Cardiac fibroblast (primary cell): Measurements from ENCODE around the gene CRAMP1.

Experiments
- DNase-seq, 2 donors: peaks; one replicate each; pipeline versions ENCODE4 v3.0.0 to v3.0.0-alpha.2; 2010; ENCODE audit warnings: low read depth in 2 of 2
- H3K4me3 ChIP-seq, 2 donors: replicated peaks in 1 of 2; 1 replicate in 1 of 2; 2 replicates in 1 of 2; pipeline ENCODE4 v1.5.1; 2011; ENCODE audit warnings: low read depth in 2 of 2, low read length in 2 of 2, mild to moderate bottlenecking in 2 of 2, moderate library complexity in 1 of 2
- TF ChIP-seq, protein P1 (sequence below): IDR thresholded peaks from one replicate; pipeline ENCODE4 v1.5.1; 2011; ENCODE audit warnings: low read depth, mild to moderate bottlenecking, low read length, inconsistent platforms

The CRAMP1 gene

GRCh38 chr16:1707193-1707790 is 95.1 kb downstream of the CRAMP1 start:
- TF ChIP-seq, protein P1, sequence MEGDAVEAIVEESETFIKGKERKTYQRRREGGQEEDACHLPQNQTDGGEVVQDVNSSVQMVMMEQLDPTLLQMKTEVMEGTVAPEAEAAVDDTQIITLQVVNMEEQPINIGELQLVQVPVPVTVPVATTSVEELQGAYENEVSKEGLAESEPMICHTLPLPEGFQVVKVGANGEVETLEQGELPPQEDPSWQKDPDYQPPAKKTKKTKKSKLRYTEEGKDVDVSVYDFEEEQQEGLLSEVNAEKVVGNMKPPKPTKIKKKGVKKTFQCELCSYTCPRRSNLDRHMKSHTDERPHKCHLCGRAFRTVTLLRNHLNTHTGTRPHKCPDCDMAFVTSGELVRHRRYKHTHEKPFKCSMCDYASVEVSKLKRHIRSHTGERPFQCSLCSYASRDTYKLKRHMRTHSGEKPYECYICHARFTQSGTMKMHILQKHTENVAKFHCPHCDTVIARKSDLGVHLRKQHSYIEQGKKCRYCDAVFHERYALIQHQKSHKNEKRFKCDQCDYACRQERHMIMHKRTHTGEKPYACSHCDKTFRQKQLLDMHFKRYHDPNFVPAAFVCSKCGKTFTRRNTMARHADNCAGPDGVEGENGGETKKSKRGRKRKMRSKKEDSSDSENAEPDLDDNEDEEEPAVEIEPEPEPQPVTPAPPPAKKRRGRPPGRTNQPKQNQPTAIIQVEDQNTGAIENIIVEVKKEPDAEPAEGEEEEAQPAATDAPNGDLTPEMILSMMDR = no peak
- peak overlapping the region; percentile 89 to 99 for H3K4me3 ChIP-seq
- DNase-seq = peak; percentile 42 to 53

DNA sequence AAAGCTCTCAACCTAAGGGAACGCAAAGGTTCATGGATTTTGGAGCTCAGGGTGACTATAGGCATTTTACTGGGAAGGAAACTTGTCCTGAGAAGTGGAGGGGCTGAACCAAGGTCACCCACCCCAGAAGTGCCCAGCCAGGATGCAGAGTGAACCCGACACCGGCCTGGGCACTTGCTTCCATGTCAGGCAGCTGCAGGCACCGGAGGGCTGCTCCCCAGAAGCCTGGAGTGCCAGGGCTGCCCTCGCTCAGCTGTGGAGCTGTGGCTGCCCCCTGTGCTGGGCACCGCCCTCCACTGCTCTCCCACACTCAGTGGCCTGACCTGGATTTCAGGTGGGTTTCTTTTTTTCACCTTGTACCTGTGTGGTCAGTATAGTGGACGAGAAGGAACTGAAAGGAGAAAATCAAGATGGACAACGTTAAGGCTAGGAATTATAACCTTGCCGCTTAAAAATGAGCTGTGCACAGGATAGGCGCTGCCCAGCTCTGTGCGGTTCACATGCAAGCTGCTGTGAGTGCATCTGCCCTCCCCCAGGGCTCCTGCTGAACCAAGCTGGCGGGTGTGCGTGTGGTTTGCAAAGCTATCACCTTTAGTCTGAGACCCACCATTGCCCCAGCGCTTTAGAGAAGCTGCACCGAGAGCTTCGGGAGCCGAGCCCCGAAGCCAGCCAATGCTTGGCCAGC is 96.1 kb downstream of the CRAMP1 start:
- TF ChIP-seq, protein P1 = no peak
- no peak for DNase-seq
- peak overlapping the region in 1 of 2 donors; percentile 99 for H3K4me3 ChIP-seq

DNA sequence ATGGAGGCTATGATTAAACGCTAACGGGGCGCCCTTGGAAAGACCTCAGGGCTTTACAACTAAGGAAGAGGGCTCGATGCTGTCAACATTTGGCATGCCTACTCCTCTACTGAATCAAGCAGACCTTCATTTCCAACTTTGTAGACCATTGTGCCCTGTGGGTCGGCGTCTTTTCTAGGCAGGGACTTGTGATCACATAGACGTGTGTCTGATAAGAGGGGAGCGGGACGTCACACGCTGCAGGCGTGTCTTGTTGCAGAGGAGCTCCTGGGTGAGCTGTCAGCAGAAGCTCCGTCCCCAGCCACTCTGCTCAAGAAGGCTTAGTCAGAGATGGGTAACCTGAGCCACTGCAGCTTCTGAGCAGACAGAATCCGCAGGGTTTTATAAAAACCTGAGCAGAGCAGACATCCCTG is 96.6 kb downstream of the CRAMP1 start:
- TF ChIP-seq, protein P1 = no peak
- H3K4me3 ChIP-seq = no peak overlapping the region

GRCh38 chr16:1709356-1709755 is 97.2 kb downstream of the CRAMP1 start:
- no peak for DNase-seq
- TF ChIP-seq, protein P1 = no peak
- H3K4me3 ChIP-seq = no peak overlapping the region

More for the DNA sequence above, 96.6 kb downstream of the CRAMP1 start:
- DNase-seq = peak; percentile 62 to 70

DNA sequence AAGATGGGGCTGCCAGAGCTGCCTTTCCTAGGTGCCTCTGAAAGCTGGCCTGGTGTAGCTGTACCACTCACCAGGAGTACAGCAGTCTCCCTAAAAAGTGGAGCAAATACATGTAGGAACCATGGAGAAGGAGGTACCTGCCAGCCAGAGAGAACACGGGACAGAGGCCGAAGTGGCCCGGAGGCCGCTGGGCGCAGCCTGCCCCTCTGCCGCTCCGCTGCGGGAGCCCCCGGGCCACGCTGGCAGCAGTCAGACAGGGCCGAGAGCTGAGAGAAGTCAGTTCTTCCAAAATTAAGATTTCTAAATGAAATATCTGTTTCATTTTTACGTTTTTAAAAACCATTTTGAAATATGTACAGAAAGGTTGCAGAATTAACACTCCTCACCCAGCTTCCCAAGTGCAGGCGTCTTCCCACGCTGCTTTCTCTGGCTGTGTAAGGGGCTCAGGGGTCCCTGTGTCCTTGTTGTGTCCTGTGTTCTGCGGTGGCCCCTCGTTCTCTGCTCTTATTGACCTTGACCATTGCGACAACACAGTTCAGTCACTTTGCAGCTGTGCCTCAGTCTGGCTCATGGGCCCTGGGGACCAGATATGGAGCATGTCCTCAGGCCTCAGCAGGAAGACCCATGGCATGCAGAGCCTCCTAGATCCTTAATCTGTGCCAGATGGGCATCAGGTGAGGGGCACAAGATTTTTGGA is 98.8 kb downstream of the CRAMP1 start:
- no peak for DNase-seq
- H3K4me3 ChIP-seq = no peak overlapping the region
- TF ChIP-seq, protein P1 = no peak

DNA sequence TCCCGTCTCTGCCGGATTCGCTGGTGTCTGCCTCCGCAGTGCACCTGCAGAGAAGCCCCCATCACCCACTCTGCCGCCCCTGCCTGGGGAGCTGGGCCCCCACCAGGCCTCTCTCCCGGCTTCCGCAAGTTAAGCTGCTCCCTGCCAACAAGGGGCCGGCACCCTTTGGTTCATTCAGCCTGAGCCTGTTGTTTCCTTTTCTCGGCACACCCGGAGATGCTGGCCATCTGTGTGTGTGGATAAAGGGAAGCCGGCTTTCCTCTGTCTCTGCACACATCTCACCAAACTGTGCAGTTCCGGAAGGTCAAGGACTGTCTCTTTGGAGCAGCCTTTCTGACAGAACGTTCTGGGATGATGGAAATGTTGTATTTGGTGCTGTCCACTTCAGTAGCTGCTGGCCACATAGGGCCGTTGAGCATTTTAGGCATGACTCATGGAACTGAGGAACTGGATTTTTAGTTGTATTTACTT is 100.7 kb downstream of the CRAMP1 start:
- no peak overlapping the region for H3K4me3 ChIP-seq
- DNase-seq = peak; percentile 34 to 41
- TF ChIP-seq, protein P1 = no peak
